GM18526 (cell line): ENCODE results near the gene CPT1A.
A peak's percentile ranks its signal among the peaks of the same experiment; 100 is the strongest.

Source experiments
- POLR2A ChIP-seq: IDR thresholded peaks from 3 replicates; pipeline ENCODE4 v1.6.1; 2011; ENCODE audit not compliant: insufficient read length; ENCODE audit errors: extremely low read depth

CPT1A gene

DNA sequence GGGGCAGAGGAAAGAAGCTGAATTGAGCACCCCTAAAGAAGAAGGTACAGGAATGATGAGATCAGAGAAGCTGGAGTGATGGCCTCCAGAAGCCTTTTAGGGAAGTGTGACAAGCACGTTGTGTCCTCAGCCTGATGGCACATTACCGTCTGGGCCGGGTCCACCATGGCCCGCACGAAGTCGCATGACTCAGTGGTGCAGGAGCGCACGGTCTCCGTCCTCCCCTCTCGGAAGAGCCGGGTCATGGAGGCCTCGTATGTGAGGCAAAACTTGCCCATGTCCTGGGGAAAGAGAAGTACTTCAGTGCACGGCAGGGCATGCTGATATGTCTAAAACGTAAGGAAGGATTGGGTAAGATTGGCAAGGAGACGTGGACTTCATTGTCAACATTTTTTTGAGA, 79.2 kb downstream of the CPT1A start:
- TF ChIP-seq POLR2A: no peak

DNA sequence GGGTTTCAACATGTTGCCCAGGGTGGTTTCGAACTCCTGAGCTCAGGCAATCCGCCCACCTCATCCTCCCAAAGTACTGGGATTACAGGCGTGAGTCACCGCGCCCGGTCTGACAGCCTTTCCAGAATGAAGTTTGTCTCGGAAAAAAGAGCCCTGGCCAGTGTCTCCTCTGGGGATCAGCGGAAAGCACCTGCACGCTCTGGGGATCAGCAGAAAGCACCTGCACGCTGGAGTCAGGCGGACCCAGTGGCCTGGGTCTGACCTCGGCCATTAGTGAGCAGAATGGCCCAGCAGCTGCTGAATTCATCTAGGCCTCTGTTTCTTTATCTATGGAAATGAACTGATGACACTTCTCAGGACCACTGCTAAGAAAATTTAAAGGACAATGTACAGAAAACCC, 79.9 kb downstream of the CPT1A start:
- TF ChIP-seq POLR2A: no peak

GRCh38 chr11:68759991-68760390, 81.7 kb downstream of the CPT1A start:
- TF ChIP-seq POLR2A: no peak

DNA sequence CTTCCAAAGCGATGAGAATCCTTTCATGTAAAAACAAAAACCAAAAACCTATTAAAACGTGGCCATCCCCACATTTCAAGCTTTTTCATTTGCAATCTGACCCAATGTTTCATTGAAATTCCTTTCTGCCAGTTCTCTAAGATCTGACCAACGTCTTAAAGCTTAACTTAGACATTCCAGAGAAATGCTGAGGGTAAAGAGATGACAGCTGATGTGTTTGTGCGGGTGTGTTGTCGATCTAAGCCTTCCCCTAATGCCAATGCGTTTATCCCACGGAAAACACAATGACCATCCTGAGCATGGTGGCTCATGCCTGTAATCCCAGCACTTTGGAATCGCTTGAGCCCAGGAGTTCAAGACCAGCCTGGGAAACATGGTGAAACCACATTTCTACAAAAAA, 84.0 kb downstream of the CPT1A start:
- no peak for TF ChIP-seq POLR2A

DNA sequence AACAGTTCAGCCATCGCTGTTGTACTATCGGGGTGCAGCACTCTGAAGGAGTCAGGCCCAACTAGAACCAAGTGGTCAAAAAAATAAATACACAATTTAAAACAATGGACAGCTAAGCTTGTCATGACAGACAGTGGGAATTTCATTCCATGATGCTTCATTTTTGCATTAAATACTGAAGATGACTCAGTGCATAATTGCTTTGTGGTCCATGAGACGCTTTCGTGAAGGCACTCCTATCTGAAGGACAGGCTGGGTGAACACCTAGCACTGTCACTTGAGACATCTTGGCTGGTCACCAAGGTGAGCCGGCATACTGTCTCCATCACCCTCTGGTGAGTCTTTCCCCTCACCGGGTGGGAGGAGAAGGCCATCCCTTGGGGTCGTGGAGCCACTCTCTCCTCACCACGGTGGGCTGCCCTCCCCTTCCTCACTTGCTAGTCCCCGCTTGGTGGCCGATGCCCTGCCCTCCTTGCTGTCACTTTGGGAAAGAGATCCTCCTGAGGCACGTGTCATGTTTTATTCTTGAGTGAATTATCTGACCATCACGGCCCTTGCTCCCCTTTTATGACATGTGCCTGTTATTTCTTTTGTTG, 85.4 kb downstream of the CPT1A start:
- no peak for TF ChIP-seq POLR2A

GRCh38 chr11:68753300-68753699, 88.4 kb downstream of the CPT1A start:
- no peak for TF ChIP-seq POLR2A

GRCh38 chr11:68751331-68751856, 90.3 kb downstream of the CPT1A start, which contains the start of gene TESMIN:
Gene TESMIN, minus strand, starts transcription at chr11:68751520. Its CDS starts 860 bp downstream, at chr11:68750660.
- peak; percentile 34 for TF ChIP-seq POLR2A

GRCh38 chr11:68751004-68751325, 90.8 kb downstream of the CPT1A start:
- TF ChIP-seq POLR2A: no peak

- no peak for TF ChIP-seq POLR2A
These were observed 91.3 kb downstream of the CPT1A start for GRCh38 chr11:68750195-68751003.

GRCh38 chr11:68749229-68750123, 92.2 kb downstream of the CPT1A start:
- TF ChIP-seq POLR2A: no peak

- TF ChIP-seq POLR2A: no peak
These were observed 93.7 kb downstream of the CPT1A start for GRCh38 chr11:68748061-68748460.

DNA sequence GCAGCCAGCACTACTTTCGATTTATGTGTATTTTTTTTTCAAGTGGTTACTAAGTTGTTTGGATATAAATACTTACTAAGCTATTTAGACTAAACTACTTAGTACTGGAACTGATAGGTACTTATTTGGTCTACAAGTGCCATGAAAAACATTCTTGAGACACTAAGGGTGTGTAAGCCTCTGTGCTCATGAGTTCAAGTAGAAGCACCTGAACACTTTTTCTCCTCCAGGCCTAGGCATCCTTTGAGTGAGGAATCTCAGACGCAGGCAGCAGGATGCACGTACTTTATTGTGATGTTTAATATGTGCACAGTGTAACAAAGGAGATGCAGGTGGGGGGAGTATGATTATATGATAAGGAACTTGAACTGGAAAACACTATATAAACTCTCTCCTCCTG, 98.2 kb downstream of the CPT1A start:
- TF ChIP-seq POLR2A: no peak

DNA sequence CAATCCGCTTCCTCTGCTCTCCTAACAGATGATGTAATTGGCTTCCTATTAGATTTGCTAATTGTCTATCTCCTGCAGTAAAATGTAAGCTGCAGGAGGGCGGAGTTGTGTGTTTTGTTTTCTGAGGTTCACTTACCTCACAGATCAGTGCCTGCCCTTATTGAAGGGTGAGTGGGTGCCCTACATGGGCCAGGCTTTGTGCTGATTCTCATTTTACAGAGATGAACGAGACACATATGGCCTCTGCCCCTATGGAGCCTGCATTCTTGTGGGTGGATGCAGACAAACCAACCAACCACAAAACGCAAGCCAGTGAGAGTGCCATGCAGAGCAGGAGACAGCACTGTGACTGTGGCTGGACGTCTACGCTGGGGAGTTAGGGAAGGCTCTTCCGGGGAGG, 100.3 kb downstream of the CPT1A start:
- TF ChIP-seq POLR2A: no peak

GRCh38 chr11:68735646-68736045, 106.1 kb downstream of the CPT1A start:
- TF ChIP-seq POLR2A: no peak

DNA sequence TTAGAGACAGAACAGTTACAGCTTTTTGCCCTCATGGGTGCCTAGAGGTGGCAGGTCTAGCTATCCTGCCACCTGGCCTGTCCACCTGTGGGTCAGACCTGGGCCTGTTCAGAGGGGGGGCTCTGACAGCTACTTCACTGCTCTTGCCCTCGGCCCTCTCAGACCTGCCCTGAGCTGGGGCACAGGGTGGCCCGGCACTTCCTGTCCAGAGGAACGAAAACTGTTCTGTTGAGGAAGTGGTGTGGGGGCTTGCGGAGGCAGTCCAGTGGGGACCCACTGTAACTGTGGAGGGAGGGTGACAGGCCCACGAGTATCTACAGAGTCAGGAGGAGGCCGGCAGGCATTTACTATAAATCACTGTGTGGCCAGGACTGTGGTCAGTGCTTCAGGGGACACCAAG, 106.6 kb downstream of the CPT1A start:
- TF ChIP-seq POLR2A: no peak

DNA sequence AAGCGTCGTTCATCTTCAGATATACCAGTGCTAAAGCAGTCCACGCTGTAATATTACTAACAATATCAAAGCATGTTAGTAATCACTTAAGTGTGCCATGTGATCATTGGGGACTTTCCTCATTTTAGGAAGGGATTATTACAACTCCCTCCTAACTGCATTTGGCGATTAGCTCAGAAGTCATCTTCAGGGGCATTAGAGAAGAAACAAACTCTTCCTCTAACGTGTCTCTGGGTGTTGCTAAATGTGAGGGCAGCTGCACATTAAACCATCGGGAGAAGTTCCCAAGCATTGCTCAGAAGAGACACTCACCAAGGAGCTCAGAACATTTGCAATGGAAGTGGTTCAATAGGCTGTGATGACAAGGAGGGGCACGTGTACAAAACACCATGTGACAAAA, 107.6 kb downstream of the CPT1A start:
- TF ChIP-seq POLR2A: no peak
